ENCODE data around the gene MXD4. TPM values are rescaled to one million over a fixed set of nuclear protein-coding genes. Genes with fewer than 3 reads are reported as not detected.

Gene MXD4
- total RNA-seq, 2 donors from 2014 or later = 33.4 to 34.9 TPM

GRCh38 chr4:2261110-2261852 is 628 bp downstream of the MXD4 start:
- Histone ChIP-seq H3K9me3 (no peaks in the 10 kb centered on the region), H3K36me3 (no peaks in the 10 kb centered on the region), H3K27ac (peak overlapping the region; percentile 87 to 93), H3K27me3 (no peaks in the 10 kb centered on the region), H3K4me1 (peaks cover 0 to 71% of the 10 kb centered on the region in 2 donors), H3K4me3 (peak overlapping the region; percentile 81 to 96)
- TF ChIP-seq CTCF (IDR thresholded peaks at IDR 0.05) = no peak
- DNase-seq (ENCODE audit: low spot score) = no peak

- TF ChIP-seq CTCF (IDR thresholded peaks at IDR 0.05) = no peak
- peak overlapping the region; percentile 87 to 93 for H3K27ac ChIP-seq
- peak; percentile 59 for DNase-seq (ENCODE audit: low spot score)
- no peaks in the 10 kb centered on the region for H3K9me3 ChIP-seq
- peak overlapping the region; percentile 81 to 96 for H3K4me3 ChIP-seq
- H3K27me3 ChIP-seq = no peaks in the 10 kb centered on the region
- H3K4me1 ChIP-seq = peaks cover 0 to 71% of the 10 kb centered on the region in 2 donors
- no peaks in the 10 kb centered on the region for H3K36me3 ChIP-seq
Observed at GRCh38 chr4:2260344-2261109, 1.4 kb downstream of the MXD4 start.

- no peak for TF ChIP-seq CTCF (IDR thresholded peaks at IDR 0.05)
- Histone ChIP-seq H3K4me1 (peaks cover 0 to 72% of the 10 kb centered on the region in 2 donors), H3K36me3 (peaks cover 4% of the 10 kb centered on the region), H3K9me3 (no peaks in the 10 kb centered on the region), H3K27me3 (no peaks in the 10 kb centered on the region), H3K27ac (peak overlapping the region; percentile 87 to 93), H3K4me3 (peak overlapping the region; percentile 81 to 96)
- peak; percentile 57 for DNase-seq (ENCODE audit: low spot score)
Observed at GRCh38 chr4:2259541-2260343, 2.2 kb downstream of the MXD4 start.

DNA sequence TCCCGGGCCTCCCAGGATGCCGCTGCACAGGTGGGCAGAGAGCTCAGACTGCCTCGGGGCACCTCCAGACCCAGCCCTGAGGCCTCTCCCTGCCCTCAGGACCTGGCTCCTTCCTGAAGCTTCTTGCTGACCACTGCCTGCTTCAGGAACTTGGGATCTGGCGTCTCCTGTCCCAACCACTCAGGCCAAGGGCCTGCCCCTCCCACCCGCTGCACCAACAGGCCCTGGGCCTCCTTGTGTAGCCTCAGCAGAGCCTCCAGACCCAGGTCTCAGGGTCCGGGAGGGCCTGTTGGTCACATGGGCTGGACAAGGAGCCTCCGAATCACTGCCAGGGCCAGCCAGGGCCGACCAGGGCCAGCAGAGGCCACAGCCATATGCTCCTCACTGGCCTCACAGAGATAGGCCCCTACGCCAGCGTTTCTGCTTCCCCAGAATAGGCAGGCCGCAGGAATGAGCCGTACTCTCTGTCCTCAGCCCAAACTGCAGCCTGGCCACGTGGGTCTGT is 2.8 kb downstream of the MXD4 start:
- H3K9me3 ChIP-seq = no peaks in the 10 kb centered on the region
- H3K36me3 ChIP-seq = peaks cover 11% of the 10 kb centered on the region
- H3K4me1 ChIP-seq = peaks cover 0 to 75% of the 10 kb centered on the region in 2 donors
- DNase-seq (ENCODE audit: low spot score) = no peak
- H3K27ac ChIP-seq = peak overlapping the region; percentile 87 to 93
- H3K4me3 ChIP-seq = peak overlapping the region in 1 of 2 donors; percentile 81
- no peaks in the 10 kb centered on the region for H3K27me3 ChIP-seq
- TF ChIP-seq CTCF (IDR thresholded peaks at IDR 0.05) = no peak

Measured in right atrium auricular region (tissue), 2 donors.